A549 (cell line): ENCODE measurements around the gene PARD3B. TPM values are rescaled to one million over a fixed set of nuclear protein-coding genes. Genes with fewer than 3 reads are reported as not detected.
A peak's percentile ranks its signal among the peaks of the same experiment; 100 is the strongest.

ENCODE experiments used
- ATAC-seq, 2 experiments: fragments of 200-7000 bp in 1 of 2; fragments of >200 bp in 1 of 2; cut with Nextera tagmentation in 1 of 2; cut with Tn5 transposase in 1 of 2; 3 replicates each; pipeline versions ENCODE4 v1.8.0 to v1.9.1; 2018 to 2020; ENCODE audit warnings: mild to moderate bottlenecking in 1 of 2, moderate library complexity in 1 of 2
- CTCF ChIA-PET: fragments of 300-600 bp; sonication (Branson Sonifier 250); formaldehyde crosslinking; extraction: SDS; loops from one replicate; lab custom pipeline; 2021; ENCODE audit warnings: antibody characterized with exemption, inconsistent platforms; lab: Yijun Ruan, JAX
- POLR2A ChIA-PET: fragments of 350-600 bp; formaldehyde crosslinking; extraction: SDS; loops from one replicate; lab custom pipeline; 2021; ENCODE audit warnings: antibody characterized with exemption, inconsistent platforms; lab: Yijun Ruan, JAX
- DNase-seq, 2 experiments: peaks; one replicate each; pipeline versions ENCODE4 v3.0.0 to v3.0.0-alpha.2; 2011 to 2016; ENCODE audit warnings: low read depth in 1 of 2, low spot score in 1 of 2
- FAIRE-seq: peaks from 2 replicates; lab custom pipeline; 2011; peaks lifted over from hg19 to GRCh38; lab: Jason Lieb, UNC
- H3K27ac ChIP-seq, 2 experiments: fragments of >200 bp; sonication (Bioruptor Twin); formaldehyde crosslinking; 3 replicates each; pipeline ENCODE4 v1.5.1; 2016 to 2017
- H3K4me1 ChIP-seq: fragments of >200 bp; sonication (Bioruptor Twin); formaldehyde crosslinking; 3 replicates; pipeline ENCODE4 v1.6.1; 2016
- H3K4me2 ChIP-seq: fragments of >200 bp; sonication (Bioruptor Twin); formaldehyde crosslinking; 3 replicates; pipeline ENCODE4 v1.6.1; 2016
- H3K4me3 ChIP-seq: fragments of >200 bp; sonication (Bioruptor Twin); formaldehyde crosslinking; 3 replicates; pipeline ENCODE4 v1.5.1; 2016
- H3K9me3 ChIP-seq: fragments of >200 bp; sonication (Bioruptor Twin); formaldehyde crosslinking; 3 replicates; pipeline ENCODE4 v1.6.1; 2016
- BHLHE40 ChIP-seq: IDR thresholded peaks from 2 replicates; pipeline ENCODE4 v1.6.1; 2012; ENCODE audit warnings: low read depth, low read length, inconsistent platforms
- CBX2 ChIP-seq: fragments of 200-600 bp; sonication (generic); IDR thresholded peaks from 2 replicates; pipeline ENCODE4 v1.6.1; 2016; ENCODE audit warnings: low read depth, mild to moderate bottlenecking, borderline replicate concordance
- CBX8 ChIP-seq: fragments of 200-600 bp; sonication (generic); IDR thresholded peaks from 2 replicates; pipeline ENCODE4 v1.6.1; 2016
- CEBPB ChIP-seq, 2 experiments: fragments of >200 bp in 1 of 2; sonication (Bioruptor Twin) in 1 of 2; formaldehyde crosslinking in 1 of 2; IDR thresholded peaks; 2 replicates each; pipeline ENCODE4 v1.6.1; 2012 to 2016
- CHD2 ChIP-seq: fragments of 150-350 bp; IDR thresholded peaks from 2 replicates; pipeline ENCODE4 v1.6.1; 2014; ENCODE audit warnings: low read length; ENCODE audit not compliant: partially characterized antibody
- ESRRA ChIP-seq: fragments of 150-350 bp; IDR thresholded peaks from 2 replicates; pipeline ENCODE4 v1.6.1; 2014; ENCODE audit warnings: mild to moderate bottlenecking, low read length, borderline replicate concordance
- FOSB ChIP-seq: fragments of 250-450 bp; sonication (Bioruptor Pico); IDR thresholded peaks from 2 replicates; pipeline ENCODE4 v1.5.0; 2020; ENCODE audit warnings: mild to moderate bottlenecking, moderate library complexity
- HMGXB4 ChIP-seq: fragments of 250-450 bp; sonication (Bioruptor Pico); IDR thresholded peaks from 2 replicates; pipeline ENCODE4 v1.5.0; 2021; ENCODE audit warnings: mild to moderate bottlenecking, moderate library complexity, borderline replicate concordance
- HOXA7 ChIP-seq: fragments of 250-450 bp; sonication (Bioruptor Pico); IDR thresholded peaks from 2 replicates; pipeline ENCODE4 v1.5.0; 2020; ENCODE audit warnings: mild to moderate bottlenecking, moderate library complexity
- HOXB13 ChIP-seq: fragments of 250-450 bp; sonication (Bioruptor Pico); IDR thresholded peaks from 2 replicates; pipeline ENCODE4 v1.5.0; 2020; ENCODE audit warnings: low read depth, mild to moderate bottlenecking, moderate library complexity
- HOXB5 ChIP-seq: fragments of 250-450 bp; sonication (Bioruptor Pico); IDR thresholded peaks from 2 replicates; pipeline ENCODE4 v1.5.0; 2020; ENCODE audit warnings: mild to moderate bottlenecking, moderate library complexity
- JUN ChIP-seq, 2 experiments: fragments of >200 bp; sonication (Bioruptor Twin); formaldehyde crosslinking; IDR thresholded peaks; 2 replicates in 1 of 2; 3 replicates in 1 of 2; pipeline ENCODE4 v1.6.1; 2016 to 2017
- JUNB ChIP-seq: fragments of >200 bp; sonication (Bioruptor Twin); formaldehyde crosslinking; IDR thresholded peaks from 2 replicates; pipeline ENCODE4 v1.6.1; 2016
- KDM1A ChIP-seq: fragments of 200-600 bp; sonication (generic); IDR thresholded peaks from 2 replicates; pipeline ENCODE4 v1.6.1; 2016; ENCODE audit warnings: low read depth, mild to moderate bottlenecking
- MAX ChIP-seq: IDR thresholded peaks from 2 replicates; pipeline ENCODE4 v1.6.1; 2012
- NFE2L2 ChIP-seq: fragments of 150-350 bp; conservative IDR thresholded peaks from 2 replicates; pipeline ENCODE4 v1.6.1; 2014; ENCODE audit warnings: low read length
- NR3C1 ChIP-seq: fragments of >200 bp; sonication (Bioruptor Twin); formaldehyde crosslinking; IDR thresholded peaks from 3 replicates; pipeline ENCODE4 v1.6.1; 2017
- PHF8 ChIP-seq: fragments of 200-600 bp; sonication (generic); IDR thresholded peaks from 2 replicates; pipeline ENCODE4 v1.6.1; 2016; ENCODE audit warnings: low read depth, mild to moderate bottlenecking, antibody characterized with exemption, moderate library complexity, borderline replicate concordance
- TFCP2L1 ChIP-seq: fragments of 250-450 bp; sonication (Bioruptor Pico); IDR thresholded peaks from 2 replicates; pipeline ENCODE4 v1.5.0; 2021; ENCODE audit warnings: mild to moderate bottlenecking
- TP53 ChIP-seq: fragments of 250-450 bp; sonication (Bioruptor Pico); IDR thresholded peaks from 2 replicates; pipeline ENCODE4 v1.5.0; 2021; ENCODE audit warnings: mild to moderate bottlenecking, moderate library complexity
- USF2 ChIP-seq: fragments of 450-650 bp; IDR thresholded peaks from 2 replicates; pipeline ENCODE4 v1.6.1; 2014; ENCODE audit warnings: antibody characterized with exemption
- ZSCAN20 ChIP-seq: fragments of 250-450 bp; sonication (Bioruptor Pico); IDR thresholded peaks from 2 replicates; pipeline ENCODE4 v1.8.0; 2022; ENCODE audit warnings: mild to moderate bottlenecking, moderate library complexity
- WGBS: methylation state at CpG from one replicate; pipeline ENCODE4 v1.1.6; 2017; ENCODE audit errors: missing lambda C conversion rate; 5-methylcytosine and 5-hydroxymethylcytosine counted together
- polyA plus RNA-seq, 4 experiments: library from polyadenylated mRNA; depleted of rRNA in 3 of 4; stranded (reverse); fragments of >200 nt; fragmentation: RNase III in 1 of 4; extraction: RNeasy Plus Mini Kit Qiagen cat#74134 plus additional on column Dnase treatment in 1 of 4; gene quantifications; 2 replicates in 3 of 4; 3 replicates in 1 of 4; pipeline ENCODE4 v1.2.3, GENCODE V29; 2011 to 2017
- TF ChIP-seq, protein P1 (sequence below): fragments of 150-350 bp; IDR thresholded peaks from 2 replicates; pipeline ENCODE4 v1.6.1; 2014; ENCODE audit warnings: low read depth, mild to moderate bottlenecking, low read length
- TF ChIP-seq, protein P2 (sequence below): fragments of >200 bp; sonication (Bioruptor Twin); formaldehyde crosslinking; IDR thresholded peaks from 2 replicates; pipeline ENCODE4 v1.6.1; 2016
- TF ChIP-seq, protein P3 (sequence below): IDR thresholded peaks from 2 replicates; pipeline ENCODE4 v1.6.1; 2012
- TF ChIP-seq, protein P4 (sequence below): fragments of >200 bp; sonication (Bioruptor Twin); formaldehyde crosslinking; IDR thresholded peaks from 3 replicates; pipeline ENCODE4 v1.6.1; 2016

Gene PARD3B
- polyA plus RNA-seq, 2 of the 4 experiments (the other 2 are of a cell fraction), result 1.2 to 2.4 TPM

DNA sequence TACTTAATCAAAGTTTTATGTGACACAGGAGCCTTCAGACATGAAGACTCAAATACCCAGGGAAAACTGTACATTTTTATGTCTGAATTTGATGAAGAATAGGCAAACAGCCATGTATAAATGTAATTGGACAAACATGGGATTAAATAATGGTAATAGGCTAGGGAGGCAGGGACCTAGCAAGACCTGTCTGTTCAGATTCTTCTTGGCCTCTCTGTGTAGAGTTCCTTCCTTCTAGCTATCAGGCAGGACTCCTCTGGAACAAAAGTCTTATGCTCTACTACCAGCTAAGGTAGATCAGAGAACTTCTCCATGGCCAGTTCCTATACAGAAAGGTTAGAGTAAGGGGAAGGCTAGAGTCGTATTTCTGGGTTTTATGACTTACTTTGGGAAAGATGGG, 9.5 kb upstream of the PARD3B start:
- ChIA-PET CTCF (no interaction called here), POLR2A (no interaction called here)
- no peak for FAIRE-seq
- Histone ChIP-seq H3K4me1 (peaks cover 8% of the 10 kb centered on the region; the same call in 1 of the 3 replicates), H3K4me2 (no peak overlapping the region), H3K27ac (no peak overlapping the region), H3K9me3 (no peaks in the 10 kb centered on the region), H3K4me3 (no peak overlapping the region)
- TF ChIP-seq PHF8 (no peak), HOXB5 (CRISPR knock-in tag) (no peak), HMGXB4 (CRISPR knock-in tag) (no peak), KDM1A (no peak), BHLHE40 (no peak), ZSCAN20 (CRISPR knock-in tag) (no peak), JUN (IDR thresholded peaks at IDR 0.05) (no peak), USF2 (no peak), NFE2L2 (no peak), NR3C1 (no peak)
- TF ChIP-seq, protein P1, sequence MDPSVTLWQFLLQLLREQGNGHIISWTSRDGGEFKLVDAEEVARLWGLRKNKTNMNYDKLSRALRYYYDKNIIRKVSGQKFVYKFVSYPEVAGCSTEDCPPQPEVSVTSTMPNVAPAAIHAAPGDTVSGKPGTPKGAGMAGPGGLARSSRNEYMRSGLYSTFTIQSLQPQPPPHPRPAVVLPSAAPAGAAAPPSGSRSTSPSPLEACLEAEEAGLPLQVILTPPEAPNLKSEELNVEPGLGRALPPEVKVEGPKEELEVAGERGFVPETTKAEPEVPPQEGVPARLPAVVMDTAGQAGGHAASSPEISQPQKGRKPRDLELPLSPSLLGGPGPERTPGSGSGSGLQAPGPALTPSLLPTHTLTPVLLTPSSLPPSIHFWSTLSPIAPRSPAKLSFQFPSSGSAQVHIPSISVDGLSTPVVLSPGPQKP, result no peak
- TF ChIP-seq, protein P2, sequence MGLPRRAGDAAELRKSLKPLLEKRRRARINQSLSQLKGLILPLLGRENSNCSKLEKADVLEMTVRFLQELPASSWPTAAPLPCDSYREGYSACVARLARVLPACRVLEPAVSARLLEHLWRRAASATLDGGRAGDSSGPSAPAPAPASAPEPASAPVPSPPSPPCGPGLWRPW, result no peak
- ATAC-seq, result no peak
- DNase-seq, result no peak
- 36% methylated on average over 1 of the region's 1 CpG for WGBS

- TF ChIP-seq JUNB, result no peak
- TF ChIP-seq, all 56 proteins: peak for 0
- 55% methylated on average over 10 of the region's 10 CpGs for whole genome bisulfite sequencing
- ATAC-seq (0 out of 6 replicates have a peak, but pooled peaks of 1 of the 2 experiments have one; percentile 25), FAIRE-seq (no peak), DNase-seq (no peak)
- H3K4me3 ChIP-seq, result no peak overlapping the region
- H3K9me3 ChIP-seq, result no peaks in the 10 kb centered on the region
- ChIA-PET CTCF (interaction anchor here (0.9 kb wide), 1 partner anchor 8 kb away, joined by 3 read pairs; no protein-coding TSS in a partner anchor), POLR2A (no interaction called here)
- H3K27ac ChIP-seq, result no peak overlapping the region
- H3K4me2 ChIP-seq, result no peak overlapping the region
- peaks cover 6% of the 10 kb centered on the region; the same call in 1 of the 3 replicates for H3K4me1 ChIP-seq
Measured at GRCh38 chr2:204538182-204539018, 6.9 kb upstream of the PARD3B start.

GRCh38 chr2:204539019-204539385, 6.3 kb upstream of the PARD3B start:
- WGBS, result 84% methylated on average over 1 of the region's 1 CpG
- ChIA-PET CTCF (no interaction called here), POLR2A (no interaction called here)
- ATAC-seq (no peak), FAIRE-seq (no peak), DNase-seq (no peak)
- H3K27ac ChIP-seq, result no peak overlapping the region
- H3K4me3 ChIP-seq, result no peak overlapping the region
- 0 out of 3 replicates have a peak, but pooled peaks cover under 1% of the 10 kb centered on the region for H3K4me1 ChIP-seq
- H3K4me2 ChIP-seq, result no peak overlapping the region
- no peaks in the 10 kb centered on the region for H3K9me3 ChIP-seq
- TF ChIP-seq, protein P3, sequence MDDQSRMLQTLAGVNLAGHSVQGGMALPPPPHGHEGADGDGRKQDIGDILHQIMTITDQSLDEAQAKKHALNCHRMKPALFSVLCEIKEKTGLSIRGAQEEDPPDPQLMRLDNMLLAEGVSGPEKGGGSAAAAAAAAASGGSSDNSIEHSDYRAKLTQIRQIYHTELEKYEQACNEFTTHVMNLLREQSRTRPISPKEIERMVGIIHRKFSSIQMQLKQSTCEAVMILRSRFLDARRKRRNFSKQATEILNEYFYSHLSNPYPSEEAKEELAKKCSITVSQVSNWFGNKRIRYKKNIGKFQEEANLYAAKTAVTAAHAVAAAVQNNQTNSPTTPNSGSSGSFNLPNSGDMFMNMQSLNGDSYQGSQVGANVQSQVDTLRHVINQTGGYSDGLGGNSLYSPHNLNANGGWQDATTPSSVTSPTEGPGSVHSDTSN, result no peak
- TF ChIP-seq CHD2, result no peak
- no peak for TF ChIP-seq TFCP2L1
- TF ChIP-seq TP53 (CRISPR knock-in tag), result no peak
- TF ChIP-seq ESRRA, result no peak
- no peak for TF ChIP-seq MAX
- no peak for TF ChIP-seq BHLHE40
- TF ChIP-seq, protein P1, result no peak
- TF ChIP-seq, protein P4, sequence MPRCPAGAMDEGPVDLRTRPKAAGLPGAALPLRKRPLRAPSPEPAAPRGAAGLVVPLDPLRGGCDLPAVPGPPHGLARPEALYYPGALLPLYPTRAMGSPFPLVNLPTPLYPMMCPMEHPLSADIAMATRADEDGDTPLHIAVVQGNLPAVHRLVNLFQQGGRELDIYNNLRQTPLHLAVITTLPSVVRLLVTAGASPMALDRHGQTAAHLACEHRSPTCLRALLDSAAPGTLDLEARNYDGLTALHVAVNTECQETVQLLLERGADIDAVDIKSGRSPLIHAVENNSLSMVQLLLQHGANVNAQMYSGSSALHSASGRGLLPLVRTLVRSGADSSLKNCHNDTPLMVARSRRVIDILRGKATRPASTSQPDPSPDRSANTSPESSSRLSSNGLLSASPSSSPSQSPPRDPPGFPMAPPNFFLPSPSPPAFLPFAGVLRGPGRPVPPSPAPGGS, result no peak
- TF ChIP-seq CBX8, result no peak
- no peak for TF ChIP-seq CEBPB (IDR thresholded peaks at IDR 0.05)
- TF ChIP-seq FOSB (CRISPR knock-in tag), result no peak
- TF ChIP-seq CBX2, result no peak
- TF ChIP-seq HOXA7 (CRISPR knock-in tag), result no peak
- no peak for TF ChIP-seq HOXB13 (CRISPR knock-in tag)
